Adrenal gland (tissue), 5 donors: Measurements from ENCODE around the gene XPNPEP2.

Experiments used
- POLR2A ChIP-seq, 2 donors: fragments of 450-650 bp; IDR thresholded peaks; one replicate each; pipeline ENCODE4 v1.6.1; 2017; ENCODE audit warnings: antibody characterized with exemption in 2 of 2, mild to moderate bottlenecking in 2 of 2, moderate library complexity in 1 of 2
- TF ChIP-seq, protein P1 (sequence below), 6 experiments: fragments of 450-650 bp in 4 of 6; fragments of 200-600 bp in 2 of 6; sonication (generic) in 1 of 6; IDR thresholded peaks; 1 replicate in 5 of 6; 2 replicates in 1 of 6; pipeline versions ENCODE4 v1.5.1 to v1.8.0; 2016 to 2021; ENCODE audit warnings: antibody characterized with exemption in 6 of 6, mild to moderate bottlenecking in 2 of 6, moderate library complexity in 1 of 6
- donor health status: DM: no; HTN: no; CAD: no.

DNA sequence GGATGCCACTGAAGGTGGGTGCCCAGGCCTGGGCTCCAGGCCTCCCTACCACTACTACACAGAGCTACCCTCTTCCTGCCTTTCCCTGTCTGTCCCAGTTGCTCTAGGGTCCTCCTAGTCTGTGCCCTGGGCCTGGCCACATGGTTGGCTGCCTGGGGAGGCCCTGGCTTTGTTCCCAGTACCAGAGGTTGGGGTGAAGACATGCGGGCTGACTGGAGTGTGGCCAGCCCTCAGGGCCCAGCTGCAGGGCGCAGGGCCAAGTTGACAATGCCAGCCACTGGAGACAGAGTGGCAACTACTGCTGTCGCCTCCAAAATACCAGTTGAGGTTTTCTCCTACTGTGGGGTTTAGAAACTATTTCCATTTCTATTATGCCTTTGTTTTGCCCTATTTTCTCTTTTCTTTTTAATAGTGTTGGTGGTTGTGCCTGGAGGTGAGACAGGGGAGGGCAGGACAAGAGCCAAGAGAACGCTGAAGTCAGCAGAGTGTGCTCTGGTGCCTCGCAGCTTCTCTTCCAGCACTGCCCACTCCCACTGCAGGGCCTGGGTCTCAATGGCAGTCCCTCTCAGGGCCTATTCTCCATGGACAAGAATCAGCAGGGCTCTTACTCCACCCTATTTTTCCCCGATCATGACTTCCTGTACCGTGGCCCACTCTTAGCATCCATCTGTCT, 32.2 kb upstream of the XPNPEP2 start:
- TF ChIP-seq, protein P1, sequence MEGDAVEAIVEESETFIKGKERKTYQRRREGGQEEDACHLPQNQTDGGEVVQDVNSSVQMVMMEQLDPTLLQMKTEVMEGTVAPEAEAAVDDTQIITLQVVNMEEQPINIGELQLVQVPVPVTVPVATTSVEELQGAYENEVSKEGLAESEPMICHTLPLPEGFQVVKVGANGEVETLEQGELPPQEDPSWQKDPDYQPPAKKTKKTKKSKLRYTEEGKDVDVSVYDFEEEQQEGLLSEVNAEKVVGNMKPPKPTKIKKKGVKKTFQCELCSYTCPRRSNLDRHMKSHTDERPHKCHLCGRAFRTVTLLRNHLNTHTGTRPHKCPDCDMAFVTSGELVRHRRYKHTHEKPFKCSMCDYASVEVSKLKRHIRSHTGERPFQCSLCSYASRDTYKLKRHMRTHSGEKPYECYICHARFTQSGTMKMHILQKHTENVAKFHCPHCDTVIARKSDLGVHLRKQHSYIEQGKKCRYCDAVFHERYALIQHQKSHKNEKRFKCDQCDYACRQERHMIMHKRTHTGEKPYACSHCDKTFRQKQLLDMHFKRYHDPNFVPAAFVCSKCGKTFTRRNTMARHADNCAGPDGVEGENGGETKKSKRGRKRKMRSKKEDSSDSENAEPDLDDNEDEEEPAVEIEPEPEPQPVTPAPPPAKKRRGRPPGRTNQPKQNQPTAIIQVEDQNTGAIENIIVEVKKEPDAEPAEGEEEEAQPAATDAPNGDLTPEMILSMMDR (IDR thresholded peaks at IDR 0.05) = no peak
- TF ChIP-seq POLR2A (IDR thresholded peaks at IDR 0.05) = no peak
